ENCODE results near the gene WASF3. TPM values are rescaled to one million over a fixed set of nuclear protein-coding genes. Genes with fewer than 3 reads are reported as not detected.
"Not testable (repeated sequence)": the region's sequence is repeated elsewhere in the genome, so short reads cannot be mapped to it uniquely, and the experiment has no call there.

Gene WASF3
- total RNA-seq, 1 donor from 2014 or later = 15.6 TPM

- DNase-seq (ENCODE audit: extremely low read depth, low read depth, low spot score) = no peak
These were observed 148.9 kb downstream of the WASF3 start for GRCh38 chr13:26706381-26706780.

- peak; percentile 36 for DNase-seq (ENCODE audit: extremely low read depth, low read depth, low spot score)
These were observed 149.9 kb downstream of the WASF3 start for GRCh38 chr13:26707122-26708006.

GRCh38 chr13:26708007-26708297 is 150.5 kb downstream of the WASF3 start:
- no peak for DNase-seq (ENCODE audit: extremely low read depth, low read depth, low spot score)

GRCh38 chr13:26709461-26709860 is 152.0 kb downstream of the WASF3 start:
- no peak for DNase-seq (ENCODE audit: extremely low read depth, low read depth, low spot score)

GRCh38 chr13:26710166-26710565 is 152.7 kb downstream of the WASF3 start:
- DNase-seq (ENCODE audit: extremely low read depth, low read depth, low spot score) = no peak

GRCh38 chr13:26711211-26711610 is 153.7 kb downstream of the WASF3 start:
- no peak for DNase-seq (ENCODE audit: extremely low read depth, low read depth, low spot score)

- no peak for DNase-seq (ENCODE audit: extremely low read depth, low read depth, low spot score)
These were observed 155.9 kb downstream of the WASF3 start for GRCh38 chr13:26713341-26713740.

- no peak for DNase-seq (ENCODE audit: extremely low read depth, low read depth, low spot score)
These were observed 159.5 kb downstream of the WASF3 start for GRCh38 chr13:26716984-26717383.

GRCh38 chr13:26718146-26718545 is 160.7 kb downstream of the WASF3 start:
- no peak for DNase-seq (ENCODE audit: extremely low read depth, low read depth, low spot score)

GRCh38 chr13:26718872-26719271 is 161.4 kb downstream of the WASF3 start:
- DNase-seq (ENCODE audit: extremely low read depth, low read depth, low spot score) = no peak

- DNase-seq (ENCODE audit: extremely low read depth, low read depth, low spot score) = peak; percentile 55
These were observed 162.0 kb downstream of the WASF3 start for GRCh38 chr13:26719356-26719945.

- no peak for DNase-seq (ENCODE audit: extremely low read depth, low read depth, low spot score)
These were observed 164.0 kb downstream of the WASF3 start for GRCh38 chr13:26721251-26722121.

- DNase-seq (ENCODE audit: extremely low read depth, low read depth, low spot score) = no peak
These were observed 164.8 kb downstream of the WASF3 start for GRCh38 chr13:26722321-26722720.

GRCh38 chr13:26723620-26724019 is 166.1 kb downstream of the WASF3 start:
- not testable (repeated sequence) for DNase-seq (ENCODE audit: extremely low read depth, low read depth, low spot score)

GRCh38 chr13:26726684-26727083 is 169.2 kb downstream of the WASF3 start:
- no peak for DNase-seq (ENCODE audit: extremely low read depth, low read depth, low spot score)

GRCh38 chr13:26727122-26727521 is 169.6 kb downstream of the WASF3 start:
- DNase-seq (ENCODE audit: extremely low read depth, low read depth, low spot score) = no peak

- DNase-seq (ENCODE audit: extremely low read depth, low read depth, low spot score) = no peak
These were observed 170.2 kb downstream of the WASF3 start for GRCh38 chr13:26727633-26728032.

- no peak for DNase-seq (ENCODE audit: extremely low read depth, low read depth, low spot score)
These were observed 178.2 kb downstream of the WASF3 start for GRCh38 chr13:26735677-26736076.

Measured in glomerular endothelial cell (primary cell).